K562 (cell line): ENCODE measurements around the gene RBP3. TPM values are rescaled to one million over a fixed set of nuclear protein-coding genes. Genes with fewer than 3 reads are reported as not detected.

Experiments used
- ATAC-seq: fragments of 200-7000 bp; cut with Tn5 transposase; 3 replicates; pipeline ENCODE4 v1.9.1; 2020; ENCODE audit warnings: moderate library complexity
- Bru-seq: library from RNA; stranded (reverse); fragments of 400-500 nt; gene quantifications from one replicate; lab custom pipeline; 2021; lab: Mats Ljungman, UMichigan
- BruChase-seq, 2 experiments: library from RNA; stranded (reverse); fragments of 400-500 nt; gene quantifications; one replicate each; lab custom pipeline; 2021; lab: Mats Ljungman, UMichigan
- BruUV-seq: library from RNA; stranded (reverse); fragments of 400-500 nt; replicated peaks from 2 replicates; lab custom pipeline; 2021; lab: Mats Ljungman, UMichigan
- CTCF ChIA-PET: fragments of 300-600 bp; formaldehyde crosslinking; extraction: SDS; loops from one replicate; lab custom pipeline; 2021; ENCODE audit warnings: low intra/inter-chr PET ratio; lab: Yijun Ruan, JAX
- POLR2A ChIA-PET: fragments of 300-600, 350-650 bp; sonication (Branson Sonifier 250); formaldehyde crosslinking; extraction: SDS; loops from one replicate; lab custom pipeline; 2021; ENCODE audit warnings: antibody characterized with exemption, inconsistent platforms; lab: Yijun Ruan, JAX
- DNase-seq, 4 experiments: peaks; one replicate each; pipeline versions ENCODE4 v3.0.0 to v3.0.0-alpha.2; 2011 to 2018; ENCODE audit warnings: low spot score in 3 of 4, mixed read lengths in 3 of 4; ENCODE audit errors: extremely low read depth in 1 of 4
- FAIRE-seq: peaks from 2 replicates; lab custom pipeline; 2011; peaks lifted over from hg19 to GRCh38; lab: Jason Lieb, UNC
- H2AFZ ChIP-seq: 2 replicates; pipeline ENCODE4 v1.6.0; 2011; ENCODE audit warnings: low read depth, low read length, control low read depth, inconsistent platforms
- H3K27ac ChIP-seq: fragments of 200-600 bp; 3 replicates; pipeline ENCODE4 v1.8.0; 2011; ENCODE audit warnings: low read depth, mild to moderate bottlenecking, control low read depth, inconsistent platforms, low read length, moderate library complexity, mixed read lengths; ENCODE audit errors: extremely low read depth
- H3K27me3 ChIP-seq, 2 experiments: fragments of 300-600 bp in 1 of 2; 2 replicates in 1 of 2; 3 replicates in 1 of 2; pipeline versions ENCODE4 v1.6.0 to v1.8.0; 2011; ENCODE audit warnings: inconsistent platforms in 2 of 2, low read length in 2 of 2, mild to moderate bottlenecking in 1 of 2, mixed read lengths in 1 of 2, moderate library complexity in 1 of 2; ENCODE audit not compliant: control insufficient read depth in 2 of 2, insufficient read depth in 2 of 2
- H3K36me3 ChIP-seq: fragments of 300-600 bp; 3 replicates; pipeline ENCODE4 v1.8.0; 2011; ENCODE audit warnings: mild to moderate bottlenecking, low read length, inconsistent platforms; ENCODE audit not compliant: control insufficient read depth, insufficient read depth
- H3K4me1 ChIP-seq, 2 experiments: fragments of 200-600 bp in 1 of 2; replicated peaks in 1 of 2; 2 replicates in 1 of 2; 3 replicates in 1 of 2; pipeline versions ENCODE4 v1.5.1 to v1.8.0; 2011; ENCODE audit warnings: inconsistent platforms in 2 of 2, low read length in 2 of 2, mild to moderate bottlenecking in 1 of 2, mixed read lengths in 1 of 2, moderate library complexity in 1 of 2; ENCODE audit not compliant: control insufficient read depth in 2 of 2, insufficient read depth in 2 of 2
- H3K4me2 ChIP-seq: 2 replicates; pipeline ENCODE4 v1.6.1; 2011; ENCODE audit warnings: low read length, control low read depth, inconsistent platforms, mixed read lengths; ENCODE audit not compliant: insufficient read depth
- H3K4me3 ChIP-seq: fragments of 200-600 bp; sonication (generic), shearing (Covaris generic); 2 replicates; pipeline ENCODE4 v1.5.1; 2016; ENCODE audit warnings: control low read depth, inconsistent platforms
- H3K79me2 ChIP-seq: fragments of 200-600 bp; 3 replicates; pipeline ENCODE4 v1.8.0; 2011; ENCODE audit warnings: low read length, inconsistent platforms; ENCODE audit not compliant: control insufficient read depth, insufficient read depth
- H3K9ac ChIP-seq, 2 experiments: 2 replicates each; pipeline versions ENCODE4 v1.6.0 to v1.6.1; 2011; ENCODE audit warnings: low read depth in 2 of 2, low read length in 2 of 2, control low read depth in 1 of 2, inconsistent platforms in 1 of 2, mild to moderate bottlenecking in 1 of 2, mixed read lengths in 1 of 2; ENCODE audit not compliant: insufficient read depth in 1 of 2
- H3K9me1 ChIP-seq: one replicate; pipeline ENCODE4 v1.6.0; 2011; ENCODE audit warnings: inconsistent platforms, mild to moderate bottlenecking, low read length, moderate library complexity; ENCODE audit not compliant: control insufficient read depth, insufficient read depth
- H3K9me3 ChIP-seq: replicated peaks from 2 replicates; pipeline ENCODE4 v1.5.1; 2011; ENCODE audit warnings: low read depth, low read length, inconsistent platforms; ENCODE audit not compliant: control insufficient read depth, insufficient read depth
- H4K20me1 ChIP-seq: replicated peaks from 2 replicates; pipeline ENCODE4 v1.6.1; 2011; ENCODE audit warnings: low read length, inconsistent platforms, mixed read lengths; ENCODE audit not compliant: control insufficient read depth, insufficient read depth
- CBX8 ChIP-seq: fragments of 200-600 bp; sonication (generic); IDR thresholded peaks from 2 replicates; pipeline ENCODE4 v1.6.1; 2012; ENCODE audit warnings: borderline replicate concordance, mixed run types, low read depth, mild to moderate bottlenecking, moderate library complexity, mixed read lengths, low read length, control low read depth, inconsistent platforms; ENCODE audit not compliant: poor library complexity, severe bottlenecking; ENCODE audit errors: extremely low read depth
- GTF2A2 ChIP-seq: IDR thresholded peaks from 2 replicates; pipeline ENCODE4 v1.6.1; 2016; ENCODE audit warnings: mild to moderate bottlenecking, missing genetic modification characterization, missing compliant biosample characterization
- HBP1 ChIP-seq: fragments of 450-650 bp; formaldehyde crosslinking; IDR thresholded peaks from 2 replicates; pipeline ENCODE4 v1.4.0; 2022; ENCODE audit warnings: missing genetic modification characterization
- HDAC8 ChIP-seq: fragments of 450-650 bp; IDR thresholded peaks from 2 replicates; pipeline ENCODE4 v1.6.1; 2016; ENCODE audit warnings: mild to moderate bottlenecking, missing genetic modification characterization, moderate library complexity, missing compliant biosample characterization
- PRMT5 ChIP-seq: sonication (generic); formaldehyde crosslinking; IDR thresholded peaks from 2 replicates; pipeline ENCODE4 v1.5.0; 2020; ENCODE audit warnings: missing genetic modification reagents
- ZNF175 ChIP-seq: fragments of 200-800 bp; sonication (Bioruptor generic); IDR thresholded peaks from 2 replicates; pipeline ENCODE4 v1.6.1; 2016; ENCODE audit warnings: low read depth, mild to moderate bottlenecking, missing genetic modification characterization, missing compliant biosample characterization
- ZNF232 ChIP-seq: sonication (generic); formaldehyde crosslinking; IDR thresholded peaks from 2 replicates; pipeline ENCODE4 v1.8.0; 2022; ENCODE audit warnings: mild to moderate bottlenecking, missing genetic modification reagents
- WGBS: fragments of 100-300 bp; shearing (Covaris generic); methylation state at CpG from one replicate; pipeline ENCODE4 v1.1.6; 2016; ENCODE audit warnings: low coverage, mixed read lengths; ENCODE audit not compliant: insufficient coverage; ENCODE audit errors: missing lambda C conversion rate; 5-methylcytosine and 5-hydroxymethylcytosine counted together
- in situ Hi-C: fragments of 300-500 bp; cut with MboI; formaldehyde crosslinking; loops from 4 replicates; pipeline ENCODE4 v1.15.0; 2018; ENCODE audit warnings: inconsistent platforms, mixed read lengths
- intact Hi-C: fragments of 100-400 bp; cut with micrococcal nuclease; formaldehyde crosslinking; loops from 2 replicates; pipeline ENCODE4 v1.14.2; 2022
- long read RNA-seq, 3 experiments: library from polyadenylated mRNA in 2 of 3; library from RNA in 1 of 3; unstranded in 2 of 3; stranded (forward) in 1 of 3; transcript quantifications; one replicate each; pipeline ENCODE4 v2.0.0, GENCODE V29; 2019 to 2022
- polyA minus RNA-seq, 3 experiments: library from RNA; depleted of rRNA, polyadenylated mRNA; stranded (reverse); fragments of >200 nt; gene quantifications; 2 replicates each; pipeline ENCODE4 v1.2.3, GENCODE V29; 2011
- polyA plus RNA-seq, 8 experiments: library from polyadenylated mRNA; depleted of rRNA in 4 of 8; stranded (reverse) in 5 of 8; unstranded in 3 of 8; fragments of >200 nt; fragmentation: Nextera tagmentation in 2 of 8; fragmentation: Illumina TruSeq in 1 of 8; extraction: Ambion mirVana in 2 of 8; extraction: Trizol in 1 of 8; gene quantifications; 2 replicates each; pipeline versions ENCODE4 v1.2.1 to v1.2.3, GENCODE V29; 2011 to 2014; ENCODE audit warnings: inconsistent platforms in 1 of 8, missing spikeins in 1 of 8
- total RNA-seq, 7 experiments: library from RNA; depleted of rRNA in 6 of 7; stranded (reverse); fragments of >200 nt in 6 of 7; fragmentation: Illumina TruSeq in 2 of 7; extraction: Trizol in 2 of 7; gene quantifications; 2 replicates each; pipeline versions ENCODE4 v1.2.1 to v1.2.3, GENCODE V29; 2011 to 2021; ENCODE audit warnings: low replicate concordance in 1 of 7

Gene RBP3
- not detected in 2 replicates for total RNA-seq (2011; cell fraction: chromatin; rRNA removed; ENCODE audit: low replicate concordance)
- total RNA-seq (2011; cell fraction: nucleolus; rRNA removed), result not detected in 2 replicates
- total RNA-seq (2011; cell fraction: nucleoplasm; rRNA removed), result not detected in 2 replicates
- not detected in 2 replicates for total RNA-seq (2014; rRNA removed)
- total RNA-seq (2014; rRNA removed; fragmentation: Illumina TruSeq; extraction: Trizol), result not detected in 2 replicates
- total RNA-seq (2015; rRNA removed; fragmentation: Illumina TruSeq; extraction: Trizol), result not detected in 2 replicates
- total RNA-seq (2021), result not detected in 2 replicates
- polyA plus RNA-seq (2011; rRNA removed), result not detected in 2 replicates
- not detected in 2 replicates for polyA plus RNA-seq (2011; cell fraction: cytosol; rRNA removed)
- polyA plus RNA-seq (2011; cell fraction: nucleus; rRNA removed), result not detected in 2 replicates
- polyA plus RNA-seq (2012), result not detected in 2 replicates
- not detected in 2 replicates for polyA plus RNA-seq (2014; fragmentation: Illumina TruSeq; extraction: Trizol)
- not detected for polyA plus RNA-seq (2014; fragmentation: Nextera tagmentation; extraction: Ambion mirVana)
- not detected in 2 replicates for polyA plus RNA-seq (2014; rRNA removed)
- not detected in 2 replicates for polyA minus RNA-seq (2011; rRNA and poly(A)+ RNA removed)
- not detected in 2 replicates for polyA minus RNA-seq (2011; cell fraction: cytosol; rRNA and poly(A)+ RNA removed)
- polyA minus RNA-seq (2011; cell fraction: nucleus; rRNA and poly(A)+ RNA removed), result not detected in 2 replicates
- not detected for Bru-seq, nascent RNA
- not detected for BruChase-seq, experiment 1, labeled RNA remaining after a 2-hour chase
- BruChase-seq, experiment 2, labeled RNA remaining after a 6-hour chase, result not detected
- long read RNA-seq, experiment 1, result 0 reads
- long read RNA-seq, experiment 2, result 0 reads
- long read RNA-seq, experiment 3, result 0 reads

- Histone ChIP-seq H3K9me3 (no peaks in the 10 kb centered on the region), H3K4me3 (no peak within 1 kb of the TSS), H2AFZ (no peak within 1 kb of the TSS), H3K36me3 (no peaks in the 10 kb centered on the region), H3K27ac (no peak within 1 kb of the TSS), H3K9ac (no peak within 1 kb of the TSS), H3K27me3 (peaks cover 49 to 80% of the 10 kb centered on the region in 2 experiments; a peak in 4 of 5 replicates), H4K20me1 (peaks cover 16% of the 10 kb centered on the region), H3K4me1 (peaks cover 0 to 26% of the 10 kb centered on the region in 2 experiments; a peak in 1 of 5 replicates), H3K4me2 (no peak within 1 kb of the TSS), H3K79me2 (no peaks in the 10 kb centered on the region), H3K9me1 (no peaks in the 10 kb centered on the region)
- no peak for TF ChIP-seq ZNF175 (CRISPR knock-in tag)
- no peak for TF ChIP-seq ZNF232 (CRISPR knock-in tag)
- TF ChIP-seq PRMT5 (CRISPR knock-in tag), result no peak
- no peak for TF ChIP-seq HBP1 (CRISPR knock-in tag)
- no peak for TF ChIP-seq HDAC8
- no peak for TF ChIP-seq GTF2A2 (tag)
- no peak for TF ChIP-seq CBX8
- ChIA-PET POLR2A (interaction anchor here (0.7 to 1.0 kb wide), 2 partner anchors 32 to 273 kb away, joined by 3 read pairs; no protein-coding TSS in a partner anchor), CTCF (no interaction called here)
- no TSS peak for BruUV-seq
- ATAC-seq (no peak), FAIRE-seq (no peak), DNase-seq (no peak)
- in situ Hi-C loops (no loop called here), intact Hi-C loops (no loop called here)
- 2% methylated on average over 5 of the region's 5 CpGs for WGBS
Observed at GRCh38 chr10:47348138-47348651, at the start of gene RBP3. RBP3 (plus strand) TSS chr10:47348363; CDS start chr10:47348485, 122 bp downstream.
